ENCODE measurements around the gene FAM229A.

GRCh38 chr1:32411261-32411660, 49.0 kb upstream of the FAM229A start:
- TF ChIP-seq CTCF (IDR thresholded peaks at IDR 0.05; ENCODE audit: poor library complexity) = no peak
- no peak for TF ChIP-seq EZH2phosphoT487 (IDR thresholded peaks at IDR 0.05; ENCODE audit: low read depth, severe bottlenecking, unreplicated experiment)

All from hepatocyte (in vitro differentiated cells).